ENCODE data around the gene DLX4.

The DLX4 gene

GRCh38 chr17:49995055-49995738 lies 26.2 kb downstream of the DLX4 start, which contains the start of gene DLX3:
Gene DLX3, minus strand, starts transcription at chr17:49995224. Its CDS starts 226 bp downstream, at chr17:49994998.
- no peak for DNase-seq
- in situ Hi-C loops (cut with HindIII; ENCODE audit: low pct_ligation_motif_present, low pct_unique_long_range_greater_than_20kb, low sequenced_read_pairs): loop anchor here (5.0 kb wide), 1 partner anchor 113 kb away; no protein-coding TSS in a partner anchor

GRCh38 chr17:49996121-49996494 lies 27.1 kb downstream of the DLX4 start:
- in situ Hi-C loops (cut with HindIII; ENCODE audit: low pct_ligation_motif_present, low pct_unique_long_range_greater_than_20kb, low sequenced_read_pairs): loop anchor here (5.0 kb wide), 1 partner anchor 114 kb away; no protein-coding TSS in a partner anchor
- DNase-seq: no peak

GRCh38 chr17:49996495-49997300 lies 27.7 kb downstream of the DLX4 start:
- peak; percentile 53 for DNase-seq
- in situ Hi-C loops (cut with HindIII; ENCODE audit: low pct_ligation_motif_present, low pct_unique_long_range_greater_than_20kb, low sequenced_read_pairs): loop anchor here (5.0 kb wide), 1 partner anchor 114 kb away; no protein-coding TSS in a partner anchor

- peak; percentile 10 for DNase-seq
- in situ Hi-C loops (cut with HindIII; ENCODE audit: low pct_ligation_motif_present, low pct_unique_long_range_greater_than_20kb, low sequenced_read_pairs): loop anchor here (5.0 kb wide), 1 partner anchor 115 kb away; no protein-coding TSS in a partner anchor
These were observed 28.3 kb downstream of the DLX4 start for GRCh38 chr17:49997301-49997650.

- DNase-seq: peak; percentile 92
- in situ Hi-C loops (cut with HindIII; ENCODE audit: low pct_ligation_motif_present, low pct_unique_long_range_greater_than_20kb, low sequenced_read_pairs): loop anchor here (5.0 kb wide), 1 partner anchor 116 kb away; no protein-coding TSS in a partner anchor
These were observed 29.0 kb downstream of the DLX4 start for GRCh38 chr17:49997773-49998703.

GRCh38 chr17:49998836-49999511 lies 30.0 kb downstream of the DLX4 start:
- no peak for DNase-seq
- in situ Hi-C loops (cut with HindIII; ENCODE audit: low pct_ligation_motif_present, low pct_unique_long_range_greater_than_20kb, low sequenced_read_pairs): loop anchor here (5.0 kb wide), 1 partner anchor 117 kb away; no protein-coding TSS in a partner anchor

- DNase-seq: no peak
- in situ Hi-C loops (cut with HindIII; ENCODE audit: low pct_ligation_motif_present, low pct_unique_long_range_greater_than_20kb, low sequenced_read_pairs): no loop called here
These were observed 34.9 kb downstream of the DLX4 start for GRCh38 chr17:50003911-50004310.

- in situ Hi-C loops (cut with HindIII; ENCODE audit: low pct_ligation_motif_present, low pct_unique_long_range_greater_than_20kb, low sequenced_read_pairs): no loop called here
- no peak for DNase-seq
These were observed 40.3 kb downstream of the DLX4 start for GRCh38 chr17:50009282-50009681.

GRCh38 chr17:50013079-50013478 lies 44.1 kb downstream of the DLX4 start:
- no peak for DNase-seq
- in situ Hi-C loops (cut with HindIII; ENCODE audit: low pct_ligation_motif_present, low pct_unique_long_range_greater_than_20kb, low sequenced_read_pairs): no loop called here

GRCh38 chr17:50014471-50015088 lies 45.6 kb downstream of the DLX4 start:
- in situ Hi-C loops (cut with HindIII; ENCODE audit: low pct_ligation_motif_present, low pct_unique_long_range_greater_than_20kb, low sequenced_read_pairs): no loop called here

GRCh38 chr17:50015146-50015545 lies 46.2 kb downstream of the DLX4 start:
- in situ Hi-C loops (cut with HindIII; ENCODE audit: low pct_ligation_motif_present, low pct_unique_long_range_greater_than_20kb, low sequenced_read_pairs): no loop called here

More at GRCh38 chr17:50014471-50015088, 45.6 kb downstream of the DLX4 start:
- DNase-seq: no peak

GRCh38 chr17:50018909-50019308 lies 49.9 kb downstream of the DLX4 start:
- DNase-seq: peak; percentile 30
- in situ Hi-C loops (cut with HindIII; ENCODE audit: low pct_ligation_motif_present, low pct_unique_long_range_greater_than_20kb, low sequenced_read_pairs): no loop called here

More at GRCh38 chr17:50015146-50015545, 46.2 kb downstream of the DLX4 start:
- DNase-seq: no peak

- in situ Hi-C loops (cut with HindIII; ENCODE audit: low pct_ligation_motif_present, low pct_unique_long_range_greater_than_20kb, low sequenced_read_pairs): no loop called here
- no peak for DNase-seq
These were observed 52.0 kb downstream of the DLX4 start for GRCh38 chr17:50020841-50021599.

GRCh38 chr17:50021681-50022370 lies 52.8 kb downstream of the DLX4 start:
- no peak for DNase-seq
- in situ Hi-C loops (cut with HindIII; ENCODE audit: low pct_ligation_motif_present, low pct_unique_long_range_greater_than_20kb, low sequenced_read_pairs): no loop called here

- in situ Hi-C loops (cut with HindIII; ENCODE audit: low pct_ligation_motif_present, low pct_unique_long_range_greater_than_20kb, low sequenced_read_pairs): no loop called here
These were observed 53.6 kb downstream of the DLX4 start for GRCh38 chr17:50022463-50023130.

GRCh38 chr17:50023520-50023919 lies 54.5 kb downstream of the DLX4 start:
- no peak for DNase-seq

More at GRCh38 chr17:50022463-50023130, 53.6 kb downstream of the DLX4 start:
- no peak for DNase-seq

More at GRCh38 chr17:50023520-50023919, 54.5 kb downstream of the DLX4 start:
- in situ Hi-C loops (cut with HindIII; ENCODE audit: low pct_ligation_motif_present, low pct_unique_long_range_greater_than_20kb, low sequenced_read_pairs): no loop called here
